GM12864 (cell line): ENCODE data around the gene NAALADL2.

ENCODE experiments used
- DNase-seq: peaks from one replicate; pipeline ENCODE4 v3.0.0-alpha.2; 2011; ENCODE audit warnings: low read depth
- H3K4me3 ChIP-seq: 2 replicates; pipeline ENCODE4 v1.5.1; 2011; ENCODE audit warnings: mild to moderate bottlenecking, low read depth, low read length, control low read depth
- CTCF ChIP-seq: IDR thresholded peaks from 2 replicates; pipeline ENCODE4 v1.5.1; 2011; ENCODE audit warnings: low read depth, mild to moderate bottlenecking, moderate library complexity, low read length, control low read depth, inconsistent platforms; ENCODE audit errors: missing control alignments

NAALADL2 gene

GRCh38 chr3:175493301-175493700 lies 634.2 kb downstream of the NAALADL2 start:
- no peak for TF ChIP-seq CTCF
- no peak overlapping the region for H3K4me3 ChIP-seq
- DNase-seq = no peak

GRCh38 chr3:175495331-175495730 lies 636.2 kb downstream of the NAALADL2 start:
- TF ChIP-seq CTCF = no peak
- no peak for DNase-seq
- H3K4me3 ChIP-seq = no peak overlapping the region

GRCh38 chr3:175502155-175502554 lies 643.0 kb downstream of the NAALADL2 start:
- no peak overlapping the region for H3K4me3 ChIP-seq
- no peak for DNase-seq
- TF ChIP-seq CTCF = no peak

- no peak for TF ChIP-seq CTCF
- no peak for DNase-seq
- H3K4me3 ChIP-seq = no peak overlapping the region
Measured at GRCh38 chr3:175511219-175511785, 652.2 kb downstream of the NAALADL2 start.

GRCh38 chr3:175512700-175513099 lies 653.6 kb downstream of the NAALADL2 start:
- no peak for DNase-seq
- no peak overlapping the region for H3K4me3 ChIP-seq
- TF ChIP-seq CTCF = no peak

GRCh38 chr3:175518459-175518858 lies 659.3 kb downstream of the NAALADL2 start:
- TF ChIP-seq CTCF = no peak
- no peak overlapping the region for H3K4me3 ChIP-seq
- no peak for DNase-seq

- DNase-seq = no peak
- no peak overlapping the region for H3K4me3 ChIP-seq
- no peak for TF ChIP-seq CTCF
Measured at GRCh38 chr3:175521406-175521805, 662.3 kb downstream of the NAALADL2 start.
